IPS-NIHi7 (cell line): ENCODE results near the gene CIAPIN1.

Experiments used
- DNase-seq: peaks from one replicate; pipeline ENCODE4 v3.0.0; 2012; ENCODE audit warnings: mixed read lengths; ENCODE audit errors: extremely low spot score

CIAPIN1 gene

GRCh38 chr16:57447186-57447962 is at the start of gene CIAPIN1, which contains the start of gene COQ9:
Gene CIAPIN1, minus strand, starts transcription at chr16:57447385. Its CDS starts 6,457 bp downstream, at chr16:57440928.
Gene COQ9, plus strand, starts transcription at chr16:57447479. Its CDS starts 27 bp downstream, at chr16:57447506.
- peak; percentile 97 for DNase-seq

DNA sequence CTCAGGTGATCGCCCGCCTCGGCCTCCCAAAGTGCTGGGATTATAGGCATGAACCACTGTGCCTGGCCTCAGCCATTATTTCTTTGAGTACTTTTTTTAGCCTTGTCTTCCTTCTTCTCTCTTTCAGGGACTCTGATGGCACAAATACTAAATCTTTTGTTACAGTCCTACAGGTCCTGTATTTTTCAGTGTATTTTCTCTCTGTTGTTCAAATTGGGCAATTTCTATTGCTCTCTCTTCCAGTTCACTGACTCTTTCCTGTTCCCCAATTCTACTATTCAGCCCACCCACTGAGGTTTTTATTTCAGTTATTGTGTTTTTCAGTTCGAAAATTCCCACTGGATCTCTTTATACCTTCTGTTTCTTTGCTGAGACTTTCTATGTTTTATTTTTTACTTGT is 46.6 kb upstream of the CIAPIN1 start:
- no peak for DNase-seq

GRCh38 chr16:57489229-57489628 is 42.0 kb upstream of the CIAPIN1 start:
- DNase-seq, result no peak

GRCh38 chr16:57486858-57487834 is 40.0 kb upstream of the CIAPIN1 start:
- DNase-seq, result no peak

DNA sequence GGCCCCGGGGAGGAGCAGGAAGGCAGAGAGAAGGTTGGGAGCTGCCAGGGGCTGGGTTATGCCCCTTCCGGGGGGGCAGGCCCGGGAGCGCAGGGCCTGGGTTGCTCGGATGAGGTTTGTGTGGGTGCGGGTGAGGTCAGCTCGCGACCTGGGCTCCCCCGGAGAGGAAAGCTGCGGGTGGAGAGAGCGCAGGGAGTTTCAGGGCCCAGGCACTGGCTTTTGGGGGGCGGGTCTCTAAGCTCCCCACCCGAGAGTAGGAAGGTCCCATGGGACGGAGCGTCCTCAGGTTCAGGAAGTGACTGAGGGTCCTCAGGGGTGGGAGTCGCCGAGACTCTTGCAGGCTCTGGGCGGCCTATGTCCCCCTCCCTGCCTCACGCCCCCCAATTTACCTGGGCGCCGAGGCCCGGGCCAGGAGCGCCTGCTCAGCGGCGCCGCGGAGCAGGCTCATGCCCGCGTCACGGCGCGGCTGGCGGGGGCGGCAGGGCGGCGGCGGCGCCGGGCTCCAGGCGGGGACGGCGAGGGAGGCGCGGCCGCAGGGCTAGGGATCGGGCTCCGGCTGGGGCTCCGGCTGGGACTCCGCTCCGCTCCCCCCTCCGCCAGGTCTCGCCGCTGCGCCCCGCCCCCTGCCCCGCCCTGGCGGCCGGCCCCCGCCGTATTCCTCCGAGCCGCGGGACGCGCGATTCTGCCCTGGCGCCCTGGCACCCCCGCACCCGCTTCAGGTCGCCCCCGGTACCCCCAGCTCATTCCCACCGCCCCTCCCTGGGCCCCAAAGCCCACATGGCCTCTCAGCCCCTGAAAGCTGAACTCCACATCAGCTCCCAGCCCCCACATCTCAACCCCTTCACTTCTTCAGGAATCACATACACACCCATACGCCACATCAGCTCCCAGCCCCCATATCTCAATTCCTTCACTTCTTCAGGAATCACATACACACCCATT is 39.0 kb upstream of the CIAPIN1 start, which contains the start of gene DOK4:
Gene DOK4 (minus strand): TSS at position 578 of the 942 bp plus-strand sequence. CDS start 6,986 bp downstream, outside the sequence.
- DNase-seq, result peak; percentile 97

DNA sequence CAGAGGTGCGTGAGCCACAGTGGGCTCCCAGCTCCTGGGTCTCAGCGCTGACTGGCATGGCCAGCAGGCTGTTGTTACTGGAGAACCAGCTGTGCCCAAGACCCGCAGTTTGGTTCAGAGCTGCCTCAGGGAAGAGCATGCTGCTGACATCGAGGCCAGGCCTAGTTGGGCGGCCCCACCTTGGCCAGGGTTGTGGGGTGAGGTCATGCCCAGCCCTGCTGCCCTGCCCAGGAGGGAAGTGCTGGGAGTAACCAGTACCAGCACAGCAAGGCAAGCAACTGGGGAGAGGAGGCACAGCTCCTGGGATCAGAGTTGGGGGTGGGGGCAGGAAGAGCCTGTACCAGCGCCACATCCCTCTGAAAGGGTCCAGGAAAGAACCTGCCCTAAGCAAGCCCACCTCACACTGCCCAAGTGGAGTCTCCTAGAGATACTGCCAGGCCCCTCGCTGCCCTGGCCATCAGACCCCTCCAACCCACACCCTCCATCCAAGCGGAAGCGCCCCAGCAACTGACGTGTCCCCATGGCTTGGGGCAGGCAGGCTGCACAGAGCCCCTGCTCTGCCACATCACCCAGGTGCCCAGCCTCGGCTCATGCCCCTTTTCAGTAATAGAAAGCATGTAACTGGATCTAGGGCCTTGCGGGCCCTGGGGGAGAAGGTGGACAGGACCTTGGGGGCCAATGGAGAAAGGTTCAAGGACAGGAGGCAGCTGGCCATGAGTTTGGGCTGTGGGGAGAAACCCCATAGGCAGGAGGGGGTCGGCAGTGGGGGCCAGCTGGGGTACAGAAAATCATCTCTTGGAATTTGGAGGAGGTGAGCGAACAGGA is 38.1 kb upstream of the CIAPIN1 start:
- DNase-seq, result no peak

GRCh38 chr16:57484515-57485005 is 37.4 kb upstream of the CIAPIN1 start:
- DNase-seq, result no peak

DNA sequence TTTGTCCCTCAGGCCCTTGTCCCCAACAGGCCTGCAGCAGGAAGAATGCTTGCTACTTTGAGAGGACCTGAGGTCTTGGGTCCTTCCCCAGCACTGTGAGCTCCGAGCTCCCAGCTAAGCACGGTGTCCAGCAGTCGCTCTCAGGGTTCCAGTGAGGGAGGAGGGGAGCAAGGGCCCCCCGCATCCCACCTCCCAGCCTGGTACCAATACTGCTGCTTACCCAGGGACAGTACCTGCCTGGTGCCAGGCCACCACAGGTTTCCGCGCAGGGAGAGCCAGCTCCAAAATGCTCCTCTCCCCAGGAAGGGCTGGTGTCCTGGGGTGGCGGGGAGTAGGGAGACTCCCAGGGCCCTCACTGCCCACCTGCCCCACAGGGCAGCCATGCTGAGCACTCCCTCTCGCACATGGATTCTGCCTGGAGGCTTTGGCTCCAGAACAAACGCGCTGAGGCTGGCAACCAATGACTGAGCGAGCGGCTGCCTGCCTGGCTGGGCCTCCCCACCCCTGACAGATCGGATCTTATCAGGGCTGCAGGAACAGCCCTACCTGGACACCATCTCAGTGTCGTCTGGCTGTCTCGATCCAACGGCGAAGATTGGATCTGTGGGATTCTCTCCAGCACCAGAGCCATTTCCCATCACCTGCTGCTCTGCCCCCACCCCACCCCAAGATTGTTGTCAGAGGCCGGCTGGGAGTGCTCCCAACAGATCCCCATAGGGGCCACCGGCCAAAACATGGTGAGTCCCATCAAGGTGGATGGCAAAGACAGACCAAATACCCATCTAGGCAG is 36.7 kb upstream of the CIAPIN1 start:
- DNase-seq, result no peak

- no peak for DNase-seq
Observed at GRCh38 chr16:57482845-57483545, 35.8 kb upstream of the CIAPIN1 start.

DNA sequence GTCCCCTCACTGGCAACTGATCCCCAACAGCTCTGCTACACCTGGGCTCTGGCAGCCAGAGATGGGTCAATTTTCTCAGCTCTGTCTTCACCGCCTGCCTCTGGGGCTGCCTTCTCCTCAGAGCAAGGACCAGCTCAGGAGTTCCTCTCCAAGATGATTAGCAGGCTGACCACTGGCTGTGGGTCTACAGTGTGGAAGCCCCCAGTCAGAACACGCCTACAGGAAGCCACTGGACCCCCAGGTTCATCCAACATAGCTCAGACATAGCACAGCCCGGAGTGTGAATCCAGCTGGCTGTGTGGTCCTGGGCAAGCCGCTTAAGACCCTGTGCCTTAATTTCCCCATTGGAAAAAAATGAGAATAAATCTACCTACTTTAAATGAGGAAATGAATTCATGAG is 34.2 kb upstream of the CIAPIN1 start:
- DNase-seq, result no peak

- DNase-seq, result no peak
Observed at GRCh38 chr16:57480754-57481230, 33.6 kb upstream of the CIAPIN1 start.

DNA sequence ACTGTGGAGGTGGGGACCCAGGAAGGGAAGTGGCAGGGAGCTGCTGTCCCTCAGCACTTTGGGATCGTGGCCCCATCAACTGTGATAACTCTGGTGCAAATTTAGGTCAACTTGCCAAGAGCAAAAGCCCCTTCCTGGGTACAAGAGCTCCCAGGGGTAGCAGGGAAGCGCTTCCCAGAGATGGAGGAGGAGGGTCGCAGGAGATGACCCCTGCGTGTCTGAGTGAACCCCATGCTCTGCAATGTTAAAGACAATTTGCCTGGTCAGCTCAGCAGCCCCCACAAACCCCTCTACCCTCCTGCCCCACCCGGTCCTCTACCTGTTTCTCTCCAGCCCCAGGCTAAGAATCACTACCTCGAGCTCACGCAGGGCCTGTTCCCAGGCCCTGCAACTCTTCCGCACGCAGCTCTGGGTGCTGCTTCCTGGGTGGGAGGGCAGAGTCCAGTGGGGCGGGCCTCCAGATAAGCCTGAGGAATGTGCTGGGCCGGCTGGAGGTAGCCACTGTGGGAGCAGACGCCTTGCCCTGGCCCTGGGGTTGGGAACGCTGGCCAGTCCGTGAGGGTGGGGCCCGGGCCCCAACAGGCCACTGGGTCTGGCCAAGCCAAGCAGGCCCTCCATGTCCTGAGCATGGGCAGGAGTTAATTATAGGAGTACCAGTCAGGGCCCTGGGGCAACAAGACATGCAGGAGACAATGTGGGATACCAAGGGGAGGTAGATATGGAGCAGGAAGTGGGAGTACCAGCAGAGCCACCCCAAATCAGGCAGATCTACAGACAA is 33.0 kb upstream of the CIAPIN1 start:
- peak; percentile 35 for DNase-seq

GRCh38 chr16:57479205-57479975 is 32.2 kb upstream of the CIAPIN1 start:
- DNase-seq, result peak; percentile 85

GRCh38 chr16:57478396-57479204 is 31.4 kb upstream of the CIAPIN1 start:
- DNase-seq, result no peak

DNA sequence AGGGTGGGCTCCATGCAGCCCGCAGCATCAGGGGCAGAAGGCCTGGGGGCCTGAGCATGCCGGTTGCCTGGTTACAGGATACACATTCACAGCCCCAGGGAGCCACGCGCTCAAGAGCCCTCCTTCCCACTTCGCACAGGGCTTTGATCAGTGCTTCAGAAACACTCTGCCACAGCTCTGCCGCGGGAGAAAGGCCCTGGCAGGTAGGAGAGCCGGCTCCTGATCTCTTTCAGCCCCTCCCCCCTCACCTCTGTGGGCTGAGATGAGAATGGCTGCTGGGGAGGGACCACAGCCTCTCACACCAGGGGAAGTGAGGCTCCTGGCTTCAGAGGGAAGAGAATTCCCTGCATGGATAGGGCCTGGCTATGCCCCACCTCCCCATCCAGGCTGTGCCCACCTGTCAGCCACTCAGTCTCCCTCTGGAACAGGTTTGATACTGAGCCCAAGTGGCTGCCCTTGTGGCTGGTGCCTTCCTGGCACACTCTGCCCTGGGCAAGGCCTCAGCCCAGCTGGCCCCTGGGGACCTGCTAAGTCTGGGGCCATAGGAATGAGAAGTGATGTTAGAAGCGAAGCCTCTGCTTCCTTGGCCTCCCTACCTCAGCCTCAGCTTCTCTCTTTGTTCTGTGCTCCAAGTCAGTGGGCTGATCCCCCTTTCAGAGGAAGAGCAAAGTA is 30.5 kb upstream of the CIAPIN1 start:
- DNase-seq, result no peak
